Suppressor macrophage treated with lipopolysaccharide for 1 hour (primary cell): ENCODE measurements around the gene MEF2B.
A peak's percentile ranks its signal among the peaks of the same experiment; 100 is the strongest.
"Not testable (repeated sequence)": the region's sequence is repeated elsewhere in the genome, so short reads cannot be mapped to it uniquely, and the experiment has no call there.

Source experiments
- DNase-seq, 3 donors: peaks; one replicate each; pipeline ENCODE4 v3.0.0-alpha.2; 2020 to 2022

MEF2B gene

GRCh38 chr19:19121371-19121770, 48.7 kb downstream of the MEF2B start:
- DNase-seq, result no peak

GRCh38 chr19:19120308-19121231, 49.5 kb downstream of the MEF2B start:
- DNase-seq, result no peak

- peak in 1 of 3 donors; percentile 14 for DNase-seq
Measured at GRCh38 chr19:19119325-19120237, 50.5 kb downstream of the MEF2B start.

- DNase-seq, result peak; percentile 27 to 71 (median 50)
Measured at GRCh38 chr19:19115954-19116353, 54.1 kb downstream of the MEF2B start.

GRCh38 chr19:19113040-19113626, 56.9 kb downstream of the MEF2B start:
- DNase-seq, result no peak

GRCh38 chr19:19111967-19112580, 58.0 kb downstream of the MEF2B start:
- no peak for DNase-seq

- no peak for DNase-seq
Measured at GRCh38 chr19:19111136-19111835, 58.8 kb downstream of the MEF2B start.

GRCh38 chr19:19110410-19111135, 59.5 kb downstream of the MEF2B start:
- peak in 1 of 3 donors; percentile 21 for DNase-seq

GRCh38 chr19:19109601-19110000, 60.5 kb downstream of the MEF2B start:
- DNase-seq, result no peak

GRCh38 chr19:19107654-19108053, 62.4 kb downstream of the MEF2B start:
- DNase-seq, result no peak

- not testable (repeated sequence) for DNase-seq
Measured at GRCh38 chr19:19106938-19107337, 63.1 kb downstream of the MEF2B start.

GRCh38 chr19:19106056-19106551, 64.0 kb downstream of the MEF2B start:
- DNase-seq, result no peak

GRCh38 chr19:19105365-19106055, 64.6 kb downstream of the MEF2B start:
- peak in 1 of 3 donors; percentile 11 for DNase-seq

- DNase-seq, result no peak
Measured at GRCh38 chr19:19103167-19103566, 66.9 kb downstream of the MEF2B start.

GRCh38 chr19:19102566-19102965, 67.5 kb downstream of the MEF2B start:
- not testable (repeated sequence) for DNase-seq

GRCh38 chr19:19101540-19101939, 68.5 kb downstream of the MEF2B start:
- DNase-seq, result peak in 1 of 3 donors; percentile 9

- DNase-seq, result no peak
Measured at GRCh38 chr19:19098703-19099632, 71.1 kb downstream of the MEF2B start.

GRCh38 chr19:19098084-19098702, 71.9 kb downstream of the MEF2B start:
- no peak for DNase-seq
